Brain microvascular endothelial cell (primary cell): ENCODE results near the gene RHEX.

ENCODE experiments used
- DNase-seq: peaks from one replicate; pipeline ENCODE4 v3.0.0-alpha.2; 2020
- H3K27ac ChIP-seq: fragments of 250-450 bp; sonication (Bioruptor Pico); 2 replicates; pipeline ENCODE4 v1.5.1; 2020; ENCODE audit warnings: mild to moderate bottlenecking, moderate library complexity
- H3K27me3 ChIP-seq: fragments of 250-450 bp; sonication (Bioruptor Pico); replicated peaks from 2 replicates; pipeline ENCODE4 v1.5.1; 2020; ENCODE audit warnings: mild to moderate bottlenecking
- H3K36me3 ChIP-seq: fragments of 250-450 bp; sonication (Bioruptor Pico); replicated peaks from 2 replicates; pipeline ENCODE4 v1.5.1; 2020; ENCODE audit warnings: mild to moderate bottlenecking
- H3K4me3 ChIP-seq: 2 replicates; pipeline ENCODE4 v1.5.1; 2011; ENCODE audit warnings: low read depth, mild to moderate bottlenecking, control low read depth, low read length, moderate library complexity
- in situ Hi-C: cut with HindIII; loops from 2 replicates; pipeline ENCODE4 v1.10.0; 2017; ENCODE audit warnings: low sequenced_read_pairs, low pct_ligation_motif_present
- TF ChIP-seq, protein P1 (sequence below): IDR thresholded peaks from 2 replicates; pipeline ENCODE4 v1.5.1; 2011; ENCODE audit warnings: low read depth, mild to moderate bottlenecking, moderate library complexity, low read length, control low read depth, inconsistent platforms; ENCODE audit errors: missing control alignments

RHEX gene

DNA sequence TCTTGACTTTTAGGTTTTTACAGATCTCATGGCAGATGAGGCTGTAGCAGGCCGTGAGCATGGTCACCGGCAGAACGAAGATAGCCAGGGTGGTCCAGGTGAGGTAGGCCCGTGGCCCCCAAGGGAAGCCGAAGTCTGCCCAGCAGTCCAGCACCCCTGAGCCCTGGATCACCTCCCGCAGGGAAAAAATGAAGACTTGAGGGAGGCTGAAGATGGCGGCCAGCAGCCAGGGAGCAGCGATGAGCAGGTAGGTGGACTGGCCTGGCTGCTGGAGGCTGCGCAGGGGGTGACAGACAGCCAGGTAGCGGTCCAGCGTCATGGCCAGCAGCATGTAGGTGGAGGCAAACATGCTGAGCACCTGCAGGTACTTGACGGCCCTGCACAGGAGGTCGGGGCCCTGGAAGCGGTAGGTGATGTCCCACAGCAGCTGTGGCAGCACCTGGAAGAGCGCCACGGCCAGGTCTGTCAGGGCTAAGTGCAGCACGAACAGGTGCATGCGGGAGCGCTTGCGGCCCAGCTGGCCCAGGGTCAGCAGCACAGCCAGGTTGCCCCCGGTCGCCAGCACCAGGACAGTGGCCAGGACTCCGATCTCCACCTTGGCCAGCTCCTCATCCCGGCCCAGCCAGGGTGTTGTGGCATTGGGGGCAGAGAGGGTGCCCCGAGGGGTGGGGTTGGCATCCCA is 63.4 kb downstream of the RHEX start:
- TF ChIP-seq, protein P1, sequence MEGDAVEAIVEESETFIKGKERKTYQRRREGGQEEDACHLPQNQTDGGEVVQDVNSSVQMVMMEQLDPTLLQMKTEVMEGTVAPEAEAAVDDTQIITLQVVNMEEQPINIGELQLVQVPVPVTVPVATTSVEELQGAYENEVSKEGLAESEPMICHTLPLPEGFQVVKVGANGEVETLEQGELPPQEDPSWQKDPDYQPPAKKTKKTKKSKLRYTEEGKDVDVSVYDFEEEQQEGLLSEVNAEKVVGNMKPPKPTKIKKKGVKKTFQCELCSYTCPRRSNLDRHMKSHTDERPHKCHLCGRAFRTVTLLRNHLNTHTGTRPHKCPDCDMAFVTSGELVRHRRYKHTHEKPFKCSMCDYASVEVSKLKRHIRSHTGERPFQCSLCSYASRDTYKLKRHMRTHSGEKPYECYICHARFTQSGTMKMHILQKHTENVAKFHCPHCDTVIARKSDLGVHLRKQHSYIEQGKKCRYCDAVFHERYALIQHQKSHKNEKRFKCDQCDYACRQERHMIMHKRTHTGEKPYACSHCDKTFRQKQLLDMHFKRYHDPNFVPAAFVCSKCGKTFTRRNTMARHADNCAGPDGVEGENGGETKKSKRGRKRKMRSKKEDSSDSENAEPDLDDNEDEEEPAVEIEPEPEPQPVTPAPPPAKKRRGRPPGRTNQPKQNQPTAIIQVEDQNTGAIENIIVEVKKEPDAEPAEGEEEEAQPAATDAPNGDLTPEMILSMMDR, result no peak
- Histone ChIP-seq H3K4me3 (no peak overlapping the region), H3K36me3 (no peaks in the 10 kb centered on the region), H3K27me3 (peaks cover 16% of the 10 kb centered on the region), H3K27ac (no peak overlapping the region)
- in situ Hi-C loops, result loop anchor here (25.0 kb wide), 3 partner anchors 129 to 329 kb away; partner anchors contain the start of gene RAB29
- DNase-seq, result no peak

DNA sequence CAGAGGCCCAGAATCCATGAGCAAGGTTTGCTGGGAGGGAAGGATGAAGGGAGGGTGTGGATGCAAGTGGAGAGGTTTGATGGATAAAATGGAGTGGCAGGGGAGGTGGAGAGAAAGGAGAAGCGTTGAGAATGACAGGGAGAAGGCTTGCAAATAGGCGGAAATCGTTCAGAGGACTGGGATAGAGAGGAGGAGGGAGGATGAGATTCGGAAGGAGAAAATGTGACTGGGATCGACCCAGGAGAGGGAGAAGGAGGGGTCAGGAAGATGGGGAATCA is 63.8 kb downstream of the RHEX start:
- TF ChIP-seq, protein P1, result no peak
- H3K4me3 ChIP-seq, result no peak overlapping the region
- no peak for DNase-seq
- in situ Hi-C loops, result loop anchor here (25.0 kb wide), 3 partner anchors 130 to 330 kb away; partner anchors contain the start of gene RAB29
- H3K27ac ChIP-seq, result no peak overlapping the region
- H3K36me3 ChIP-seq, result no peaks in the 10 kb centered on the region
- H3K27me3 ChIP-seq, result peaks cover 16% of the 10 kb centered on the region

DNA sequence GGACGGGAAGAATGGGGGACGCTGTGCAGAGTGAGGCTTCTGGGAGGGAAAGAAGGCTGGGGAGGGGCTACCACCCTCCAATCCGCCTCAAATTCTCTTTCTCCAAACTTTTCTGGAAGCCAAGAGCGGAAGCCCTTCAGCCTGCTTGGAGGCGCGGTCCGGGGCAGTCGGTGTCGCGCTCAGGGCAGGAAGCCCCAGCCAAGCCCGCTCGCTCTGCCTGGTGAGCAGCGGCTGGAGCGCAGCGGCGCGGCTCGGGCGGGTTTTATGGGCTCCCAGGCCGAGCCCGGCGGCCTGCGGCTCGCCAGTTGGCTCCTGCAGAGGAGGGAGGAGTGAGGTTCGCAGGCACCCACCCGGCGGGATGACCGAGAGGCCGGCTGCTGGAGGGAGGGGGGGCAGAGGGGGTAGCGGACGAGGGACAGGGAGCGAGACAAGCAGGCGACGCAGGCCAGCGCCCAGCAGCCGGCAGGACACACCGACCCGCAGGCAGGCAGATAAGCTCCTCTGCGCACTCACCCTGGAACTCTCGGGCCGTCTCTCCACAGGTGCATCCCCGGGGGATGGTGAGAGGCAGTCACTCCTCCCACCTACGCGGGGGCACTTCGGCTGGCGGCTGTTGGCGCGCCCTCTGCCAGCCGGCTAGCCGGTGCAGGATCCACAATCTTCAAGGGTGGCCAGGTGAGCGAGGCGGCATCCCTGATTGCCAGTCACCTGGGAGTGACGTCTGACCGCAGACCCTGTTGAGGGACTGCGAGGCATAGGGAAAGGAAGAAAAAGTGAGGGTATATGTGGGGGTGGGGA is 64.4 kb downstream of the RHEX start, which contains the start of gene AVPR1B:
Gene AVPR1B, minus strand, starts transcription at position 238 of the 798 bp plus-strand sequence. CDS start 498 bp downstream, outside the sequence.
- DNase-seq, result peak; percentile 5
- Histone ChIP-seq H3K36me3 (no peaks in the 10 kb centered on the region), H3K4me3 (peak within 1 kb of the TSS; percentile 26), H3K27me3 (peaks cover 16% of the 10 kb centered on the region), H3K27ac (no peak within 1 kb of the TSS)
- TF ChIP-seq, protein P1, result no peak
- in situ Hi-C loops, result loop anchor here (25.0 kb wide), 3 partner anchors 130 to 330 kb away; partner anchors contain the start of gene RAB29

DNA sequence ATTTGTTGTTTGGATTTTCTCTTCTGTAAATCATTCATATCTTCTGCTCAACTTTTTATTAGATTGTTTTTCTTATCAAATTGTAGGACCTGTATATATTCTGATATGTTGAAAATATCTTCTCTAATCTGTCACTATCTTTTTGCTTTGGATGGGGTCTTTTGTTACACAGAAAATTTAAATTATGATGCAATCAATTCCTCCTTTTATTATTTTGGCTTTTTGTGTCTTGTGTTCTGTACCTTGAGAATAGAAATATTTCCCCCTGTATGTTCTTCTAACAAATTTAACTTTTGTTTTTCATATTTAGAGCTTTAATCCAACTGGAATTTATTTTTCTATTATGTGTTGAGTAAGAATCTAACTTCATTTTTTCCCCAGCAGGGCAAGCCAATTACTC is 67.4 kb downstream of the RHEX start:
- DNase-seq, result no peak
- Histone ChIP-seq H3K27me3 (peaks cover 16% of the 10 kb centered on the region), H3K36me3 (no peaks in the 10 kb centered on the region), H3K27ac (no peak overlapping the region), H3K4me3 (no peak overlapping the region)
- TF ChIP-seq, protein P1, result no peak
- in situ Hi-C loops, result loop anchor here (25.0 kb wide), 3 partner anchors 133 to 333 kb away; partner anchors contain the start of gene RAB29

DNA sequence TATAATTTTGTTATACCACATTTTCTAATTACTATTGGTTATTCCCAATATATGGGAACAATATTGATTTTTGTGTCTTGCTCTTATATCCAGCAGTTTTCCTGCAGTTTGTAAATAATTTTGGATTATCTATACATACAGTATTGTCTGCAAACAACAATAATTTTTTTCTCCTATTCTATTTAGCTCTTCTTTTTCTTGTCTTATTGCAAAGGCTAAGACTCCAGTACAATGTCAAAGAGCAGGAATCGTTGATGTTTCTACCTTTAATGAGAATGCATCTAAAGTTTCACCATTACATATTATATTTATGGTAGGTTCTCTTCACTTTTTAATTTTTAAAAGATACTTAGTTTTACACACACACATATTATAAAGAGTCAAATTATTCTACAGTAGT is 68.3 kb downstream of the RHEX start:
- Histone ChIP-seq H3K27me3 (peaks cover 16% of the 10 kb centered on the region), H3K36me3 (no peaks in the 10 kb centered on the region), H3K27ac (no peak overlapping the region), H3K4me3 (no peak overlapping the region)
- TF ChIP-seq, protein P1, result no peak
- no peak for DNase-seq
- in situ Hi-C loops, result loop anchor here (25.0 kb wide), 3 partner anchors 134 to 334 kb away; partner anchors contain the start of gene RAB29
